Measurements from ENCODE around the gene CSNK2B.

Gene CSNK2B

GRCh38 chr6:31717499-31718222 lies 51.8 kb downstream of the CSNK2B start:
- no peak for ATAC-seq
- DNase-seq: no peak
- Mint-ChIP-seq H3K4me3 (no peak overlapping the region), H3K4me1 (peaks cover 4% of the 10 kb centered on the region), H3K27me3 (no peaks in the 10 kb centered on the region), H3K36me3 (ENCODE audit: low read depth) (no peaks in the 10 kb centered on the region), H3K27ac (no peak overlapping the region), H3K9me3 (no peaks in the 10 kb centered on the region)

DNA sequence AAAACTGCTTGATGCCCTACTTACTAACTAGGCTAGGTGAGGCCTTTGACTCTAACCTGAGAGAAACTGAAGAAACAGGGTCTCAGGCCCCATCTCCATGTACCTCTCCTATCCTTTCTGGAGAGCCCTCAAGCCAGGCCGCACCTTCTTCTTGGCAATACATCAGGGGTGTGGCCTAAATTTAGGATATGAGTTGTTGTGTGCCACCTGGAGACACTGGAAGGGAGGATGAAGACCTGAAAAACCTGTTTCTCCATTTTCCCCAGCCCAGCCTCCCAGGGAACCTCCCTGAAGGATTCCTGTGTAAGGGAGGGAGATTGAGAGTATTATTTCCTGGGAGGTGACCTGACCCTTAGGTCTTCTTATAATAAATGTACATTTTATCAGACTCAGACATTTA lies 52.4 kb downstream of the CSNK2B start:
- Mint-ChIP-seq H3K9me3 (no peaks in the 10 kb centered on the region), H3K4me3 (no peak overlapping the region), H3K27ac (no peak overlapping the region), H3K36me3 (ENCODE audit: low read depth) (no peaks in the 10 kb centered on the region), H3K4me1 (peaks cover 5% of the 10 kb centered on the region), H3K27me3 (no peaks in the 10 kb centered on the region)
- DNase-seq (no peak), ATAC-seq (no peak)

GRCh38 chr6:31719001-31719400 lies 53.1 kb downstream of the CSNK2B start:
- Mint-ChIP-seq H3K4me1 (peaks cover 7% of the 10 kb centered on the region), H3K4me3 (no peak overlapping the region), H3K9me3 (no peaks in the 10 kb centered on the region), H3K27me3 (no peaks in the 10 kb centered on the region), H3K36me3 (ENCODE audit: low read depth) (no peaks in the 10 kb centered on the region), H3K27ac (no peak overlapping the region)
- DNase-seq (no peak), ATAC-seq (no peak)

Data from activated naive CD8-positive, alpha-beta T cell treated with anti-CD3 and anti-CD28 coated beads, Interleukin-2, amount 50 U/mL, for 24 hours (primary cell).